Sigmoid colon (tissue), 7 donors: Measurements from ENCODE around the gene GATA5. TPM values are rescaled to one million over a fixed set of nuclear protein-coding genes. Genes with fewer than 3 reads are reported as not detected.

ENCODE experiments used
- DNase-seq: peaks from one replicate; pipeline ENCODE4 v3.0.0-alpha.2; 2019
- H3K27ac ChIP-seq, 4 donors: fragments of 200-600 bp; sonication (generic); one replicate each; pipeline ENCODE4 v1.5.1; 2016 to 2019; ENCODE audit warnings: mild to moderate bottlenecking in 1 of 4
- H3K27me3 ChIP-seq, 3 donors: fragments of 200-600 bp; sonication (generic); one replicate each; pipeline ENCODE4 v1.5.1; 2019; ENCODE audit warnings: mild to moderate bottlenecking in 1 of 3
- H3K36me3 ChIP-seq, 4 donors: fragments of 200-600 bp; sonication (generic); one replicate each; pipeline ENCODE4 v1.5.1; 2016 to 2019
- H3K4me1 ChIP-seq, 4 donors: fragments of 200-600 bp; sonication (generic); one replicate each; pipeline ENCODE4 v1.5.1; 2017 to 2019
- H3K4me3 ChIP-seq, 4 donors: fragments of 200-600 bp; sonication (generic); one replicate each; pipeline ENCODE4 v1.5.1; 2017 to 2019; ENCODE audit warnings: mild to moderate bottlenecking in 2 of 4, moderate library complexity in 1 of 4
- H3K9me3 ChIP-seq, 4 donors: fragments of 200-600 bp in 3 of 4; sonication (generic) in 3 of 4; one replicate each; pipeline versions ENCODE4 v1.5.1 to v1.6.1; 2013 to 2019
- EP300 ChIP-seq, 4 donors: sonication (generic); formaldehyde crosslinking; IDR thresholded peaks; one replicate each; pipeline ENCODE4 v1.6.1; 2017; ENCODE audit warnings: antibody characterized with exemption in 4 of 4
- POLR2A ChIP-seq, 2 donors: fragments of 450-650 bp; IDR thresholded peaks; one replicate each; pipeline ENCODE4 v1.6.1; 2016; ENCODE audit warnings: antibody characterized with exemption in 2 of 2, mild to moderate bottlenecking in 2 of 2, moderate library complexity in 2 of 2
- POLR2AphosphoS5 ChIP-seq, 4 donors: sonication (generic); formaldehyde crosslinking; IDR thresholded peaks; one replicate each; pipeline ENCODE4 v1.6.1; 2017; ENCODE audit warnings: antibody characterized with exemption in 4 of 4
- WGBS, 2 donors: extraction: QIAGEN DNeasy Blood & Tissue Kit; methylation state at CpG; one replicate each; pipeline ENCODE4 v1.1.7; 2013; 5-methylcytosine and 5-hydroxymethylcytosine counted together
- intact Hi-C: fragments of 100-400 bp; cut with DNase I; formaldehyde crosslinking; loops from one replicate; pipeline ENCODE4 v1.15.1; 2023
- polyA plus RNA-seq, 3 donors: library from polyadenylated mRNA; stranded (reverse); fragments of 200-250 nt; gene quantifications; one replicate each; pipeline ENCODE4 v1.2.3, GENCODE V29; 2013
- total RNA-seq, 4 donors: library from RNA; depleted of rRNA; stranded (reverse); fragments of >200 nt; gene quantifications; one replicate each; pipeline ENCODE4 v1.1.0, GENCODE V29; 2016
- TF ChIP-seq, protein P1 (sequence below), 4 experiments: fragments of 450-650 bp in 3 of 4; fragments of 200-600 bp in 1 of 4; IDR thresholded peaks; one replicate each; pipeline ENCODE4 v1.5.1; 2016 to 2019; ENCODE audit warnings: antibody characterized with exemption in 4 of 4, mild to moderate bottlenecking in 3 of 4, moderate library complexity in 2 of 4
- donor health status: healthy with polysubstance abuse.
- donor health status: Bipolar disorder and iron deficiency.
- donor health status: healthy.

The GATA5 gene
- total and polyA plus RNA-seq, 7 donors = 0.03 to 0.36 TPM; not detected in 5

DNA sequence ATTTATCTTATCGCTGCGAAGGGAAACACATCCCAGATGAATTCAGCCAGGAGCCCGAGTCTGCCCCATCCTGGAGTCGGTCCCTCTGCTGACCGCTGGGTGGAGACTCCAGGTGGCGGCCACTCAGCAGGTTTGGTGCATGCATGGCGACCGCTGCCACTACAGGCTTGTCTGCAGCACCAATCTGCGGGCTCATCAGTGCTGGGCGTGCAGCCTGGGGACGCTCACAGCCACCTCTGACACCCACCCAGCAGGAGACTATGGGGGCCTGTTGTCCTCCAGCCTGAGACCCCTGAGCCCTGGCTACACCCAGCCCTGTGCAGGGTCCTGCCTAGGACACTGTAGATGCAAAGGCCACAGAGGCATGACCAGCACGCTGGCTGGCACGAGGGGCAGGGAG lies 40.5 kb upstream of the GATA5 start:
- Histone ChIP-seq H3K9me3 (no peaks in the 10 kb centered on the region), H3K4me3 (no peak overlapping the region), H3K27ac (no peak overlapping the region), H3K4me1 (peaks cover 0 to 11% (median 4%) of the 10 kb centered on the region in 4 donors), H3K27me3 (peaks cover 0 to 13% (median 0%) of the 10 kb centered on the region in 3 donors), H3K36me3 (no peaks in the 10 kb centered on the region)
- TF ChIP-seq, protein P1, sequence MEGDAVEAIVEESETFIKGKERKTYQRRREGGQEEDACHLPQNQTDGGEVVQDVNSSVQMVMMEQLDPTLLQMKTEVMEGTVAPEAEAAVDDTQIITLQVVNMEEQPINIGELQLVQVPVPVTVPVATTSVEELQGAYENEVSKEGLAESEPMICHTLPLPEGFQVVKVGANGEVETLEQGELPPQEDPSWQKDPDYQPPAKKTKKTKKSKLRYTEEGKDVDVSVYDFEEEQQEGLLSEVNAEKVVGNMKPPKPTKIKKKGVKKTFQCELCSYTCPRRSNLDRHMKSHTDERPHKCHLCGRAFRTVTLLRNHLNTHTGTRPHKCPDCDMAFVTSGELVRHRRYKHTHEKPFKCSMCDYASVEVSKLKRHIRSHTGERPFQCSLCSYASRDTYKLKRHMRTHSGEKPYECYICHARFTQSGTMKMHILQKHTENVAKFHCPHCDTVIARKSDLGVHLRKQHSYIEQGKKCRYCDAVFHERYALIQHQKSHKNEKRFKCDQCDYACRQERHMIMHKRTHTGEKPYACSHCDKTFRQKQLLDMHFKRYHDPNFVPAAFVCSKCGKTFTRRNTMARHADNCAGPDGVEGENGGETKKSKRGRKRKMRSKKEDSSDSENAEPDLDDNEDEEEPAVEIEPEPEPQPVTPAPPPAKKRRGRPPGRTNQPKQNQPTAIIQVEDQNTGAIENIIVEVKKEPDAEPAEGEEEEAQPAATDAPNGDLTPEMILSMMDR (IDR thresholded peaks at IDR 0.05) = peak in 1 of 4 experiments; percentile 24
- no peak for TF ChIP-seq EP300 (IDR thresholded peaks at IDR 0.05)
- no peak for DNase-seq
- WGBS, 2 donors = 62 to 83% methylated on average over 13 of the region's 13 CpGs
- intact Hi-C loops = no loop called here

DNA sequence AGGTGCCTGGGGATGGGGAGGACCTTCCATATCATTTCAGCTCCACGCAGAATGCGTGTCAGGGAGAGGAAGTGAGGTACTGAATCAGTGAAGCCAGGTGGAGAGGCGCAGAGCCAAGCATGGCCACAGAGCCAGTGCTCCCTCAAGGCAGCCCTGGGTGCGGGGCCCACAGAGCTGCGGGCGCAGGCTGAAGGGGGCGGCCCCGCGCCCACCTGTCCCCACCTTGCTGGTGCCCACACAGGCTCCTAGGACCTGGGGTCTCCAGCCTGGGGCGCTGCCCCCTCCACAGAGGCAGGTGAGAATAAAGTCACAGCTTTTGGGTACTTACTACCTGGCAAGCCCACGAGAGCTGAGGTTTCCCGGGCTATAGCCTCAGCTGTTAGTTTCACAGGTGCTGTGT lies 40.0 kb upstream of the GATA5 start:
- intact Hi-C loops = no loop called here

DNA sequence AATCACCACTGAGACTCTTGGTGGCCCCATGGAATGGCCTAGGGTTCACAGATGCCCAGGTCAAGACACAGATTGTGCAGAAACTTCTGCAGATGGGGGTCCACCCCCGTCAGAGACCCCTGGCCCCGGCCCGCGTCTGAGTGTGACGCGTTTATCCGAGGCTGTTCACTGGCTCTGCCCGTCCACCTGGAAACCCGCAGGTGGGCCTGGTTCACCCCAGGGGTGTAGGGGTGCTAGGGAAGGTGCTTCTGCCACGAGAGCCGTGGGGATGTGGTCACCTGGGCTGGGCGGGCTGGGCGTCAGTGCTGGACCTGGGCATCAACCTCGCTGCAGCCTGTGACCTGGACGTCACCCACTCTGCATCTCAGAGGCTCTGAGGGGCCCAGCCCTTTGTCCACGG lies 39.5 kb upstream of the GATA5 start:
- H3K27ac ChIP-seq = no peak overlapping the region
- no peak overlapping the region for H3K4me3 ChIP-seq
- WGBS, 2 donors = 83 to 91% methylated on average over 16 of the region's 16 CpGs
- no peaks in the 10 kb centered on the region for H3K9me3 ChIP-seq
- peaks cover 0 to 13% (median 0%) of the 10 kb centered on the region in 3 donors for H3K27me3 ChIP-seq
- no peaks in the 10 kb centered on the region for H3K36me3 ChIP-seq
- H3K4me1 ChIP-seq = peaks cover 0 to 11% (median 4%) of the 10 kb centered on the region in 4 donors
- intact Hi-C loops = no loop called here
- no peak for DNase-seq
- TF ChIP-seq POLR2A (IDR thresholded peaks at IDR 0.05) (no peak), POLR2AphosphoS5 (IDR thresholded peaks at IDR 0.05) (no peak), EP300 (IDR thresholded peaks at IDR 0.05) (no peak)
- TF ChIP-seq, protein P1 (IDR thresholded peaks at IDR 0.05) = no peak

More for the DNA sequence above, 40.0 kb upstream of the GATA5 start:
- no peaks in the 10 kb centered on the region for H3K36me3 ChIP-seq
- no peaks in the 10 kb centered on the region for H3K9me3 ChIP-seq
- H3K27ac ChIP-seq = no peak overlapping the region
- no peak overlapping the region for H3K4me3 ChIP-seq
- 83 to 87% methylated on average over 12 of the region's 12 CpGs for WGBS, 2 donors
- H3K27me3 ChIP-seq = peaks cover 0 to 13% (median 0%) of the 10 kb centered on the region in 3 donors
- H3K4me1 ChIP-seq = peaks cover 0 to 11% (median 4%) of the 10 kb centered on the region in 4 donors
- TF ChIP-seq POLR2AphosphoS5 (IDR thresholded peaks at IDR 0.05) (no peak), POLR2A (IDR thresholded peaks at IDR 0.05) (no peak), EP300 (IDR thresholded peaks at IDR 0.05) (no peak)
- TF ChIP-seq, protein P1 (IDR thresholded peaks at IDR 0.05) = no peak
- DNase-seq = no peak

DNA sequence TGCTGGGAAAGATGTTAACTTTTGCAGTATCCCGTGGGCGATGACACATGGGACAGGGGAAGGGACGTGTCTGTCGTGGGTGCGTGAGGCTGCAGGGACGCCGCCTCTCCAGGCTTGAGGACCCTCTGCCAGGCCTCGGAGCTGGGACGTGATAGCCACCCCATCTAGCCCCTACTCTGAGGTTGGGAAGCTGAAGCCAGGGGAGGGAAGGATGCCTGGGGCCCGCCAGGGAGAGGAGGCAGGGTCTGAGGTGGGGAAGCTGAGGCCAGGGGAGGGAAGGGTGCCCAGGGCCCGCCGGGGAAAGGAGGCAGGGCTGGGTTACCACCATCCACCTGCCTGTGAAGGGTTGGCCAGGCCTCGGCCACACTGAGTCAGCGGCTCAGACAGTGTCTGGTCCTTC lies 38.2 kb upstream of the GATA5 start:
- Histone ChIP-seq H3K4me3 (no peak overlapping the region), H3K27me3 (peaks cover 0 to 13% (median 0%) of the 10 kb centered on the region in 3 donors), H3K27ac (no peak overlapping the region), H3K4me1 (peaks cover 0 to 11% (median 4%) of the 10 kb centered on the region in 4 donors), H3K36me3 (no peaks in the 10 kb centered on the region), H3K9me3 (no peaks in the 10 kb centered on the region)
- DNase-seq = no peak
- intact Hi-C loops = no loop called here
- 79 to 89% methylated on average over 14 of the region's 14 CpGs for WGBS, 2 donors
- no peak for TF ChIP-seq POLR2AphosphoS5 (IDR thresholded peaks at IDR 0.05)
- TF ChIP-seq POLR2A (IDR thresholded peaks at IDR 0.05) = no peak
- TF ChIP-seq, protein P1 (IDR thresholded peaks at IDR 0.05) = no peak
- TF ChIP-seq EP300 (IDR thresholded peaks at IDR 0.05) = no peak
